Activated CD4-positive, alpha-beta T cell treated with anti-CD3 and anti-CD28 coated beads, Interleukin-2, amount 10 ng/mL, durations not matched to agents 7 days and 5 days (primary cell): ENCODE data around the gene PCNA. TPM values are rescaled to one million over a fixed set of nuclear protein-coding genes. Genes with fewer than 3 reads are reported as not detected.
"Not testable (repeated sequence)": the region's sequence is repeated elsewhere in the genome, so short reads cannot be mapped to it uniquely, and the experiment has no call there.

Experiments
- CTCF ChIA-PET: fragments of 350-600 bp; sonication (Branson Sonifier 250); formaldehyde crosslinking; loops from one replicate; lab custom pipeline; 2021; ENCODE audit warnings: antibody characterized with exemption; lab: Charles Lee
- POLR2A ChIA-PET: fragments of 350-600 bp; sonication (Branson Sonifier 250); formaldehyde crosslinking; loops from one replicate; lab custom pipeline; 2021; ENCODE audit warnings: antibody characterized with exemption; lab: Charles Lee
- DNase-seq: peaks from one replicate; pipeline ENCODE4 v3.0.0-alpha.2; 2020
- H3K27ac Mint-ChIP-seq: one replicate; pipeline ENCODE4 v1.8.0; 2021; ENCODE audit warnings: mild to moderate bottlenecking, moderate library complexity, mixed read lengths
- H3K27me3 Mint-ChIP-seq: one replicate; pipeline ENCODE4 v1.8.0; 2021; ENCODE audit warnings: mixed read lengths
- H3K36me3 Mint-ChIP-seq: one replicate; pipeline ENCODE4 v1.8.0; 2021; ENCODE audit warnings: low read depth, mixed read lengths
- H3K4me1 Mint-ChIP-seq: one replicate; pipeline ENCODE4 v1.8.0; 2021; ENCODE audit warnings: mixed read lengths
- H3K4me3 Mint-ChIP-seq: one replicate; pipeline ENCODE4 v1.8.0; 2021; ENCODE audit warnings: mild to moderate bottlenecking, moderate library complexity, mixed read lengths
- H3K9me3 Mint-ChIP-seq: one replicate; pipeline ENCODE4 v1.8.0; 2021; ENCODE audit warnings: mixed read lengths
- total RNA-seq, 2 experiments: library from RNA; stranded (reverse); gene quantifications; one replicate each; pipeline ENCODE4 v1.2.3, GENCODE V29; 2021

PCNA gene
- total RNA-seq, 2 experiments from 2014 or later: 512 to 559 TPM

DNA sequence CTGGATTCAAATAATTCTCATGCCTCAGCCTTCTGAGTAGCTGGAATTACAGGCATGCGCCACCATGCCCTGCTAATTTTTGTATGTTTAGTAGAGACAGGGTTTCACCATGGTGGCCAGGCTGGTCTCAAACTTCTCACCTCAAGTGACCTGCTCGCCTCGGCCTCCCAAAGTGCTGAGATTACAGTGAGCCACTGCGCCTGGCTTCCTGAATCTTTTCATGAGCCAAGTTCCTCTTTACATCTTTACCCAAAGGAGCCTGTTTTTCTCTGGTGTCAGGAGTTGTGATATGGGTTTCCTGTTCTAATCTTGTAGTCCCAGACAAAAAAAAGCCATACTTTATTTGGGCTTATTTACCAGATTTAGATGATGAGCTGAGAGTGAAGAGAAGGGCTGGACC, 34.4 kb downstream of the PCNA start:
- H3K27ac Mint-ChIP-seq: peak overlapping the region; percentile 50
- no peaks in the 10 kb centered on the region for H3K36me3 Mint-ChIP-seq
- ChIA-PET CTCF (interaction anchor here (0.9 to 2.1 kb wide), 2 partner anchors 16 to 25 kb away, joined by 3 to 5 read pairs; no protein-coding TSS in a partner anchor), POLR2A (no interaction called here)
- no peak overlapping the region for H3K4me3 Mint-ChIP-seq
- no peaks in the 10 kb centered on the region for H3K27me3 Mint-ChIP-seq
- peaks cover 27% of the 10 kb centered on the region for H3K4me1 Mint-ChIP-seq
- no peak for DNase-seq
- no peaks in the 10 kb centered on the region for H3K9me3 Mint-ChIP-seq

DNA sequence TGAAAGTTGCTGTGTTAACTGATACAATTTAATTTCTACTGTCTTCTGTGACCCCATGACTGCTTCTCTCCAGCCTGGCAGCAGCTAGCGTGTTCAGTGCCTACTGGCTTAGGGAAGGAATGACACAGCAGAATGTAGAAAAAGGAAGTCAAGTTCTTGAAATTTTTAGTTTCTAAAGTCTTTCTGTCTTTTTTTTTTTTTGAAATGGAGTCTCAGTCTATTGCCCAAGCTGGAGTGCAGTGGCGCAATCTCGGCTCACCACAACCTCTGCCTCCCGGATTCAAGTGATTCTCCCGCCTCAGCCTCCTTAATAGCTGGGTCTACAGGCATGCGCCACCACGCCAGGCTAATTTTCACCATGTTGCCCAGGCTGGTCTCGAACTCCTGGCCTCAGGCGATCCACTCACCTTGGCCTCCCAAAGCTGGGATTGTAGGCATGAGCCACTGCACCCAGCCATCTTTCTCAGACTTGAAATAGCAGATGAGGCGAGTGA, 39.3 kb downstream of the PCNA start:
- H3K4me1 Mint-ChIP-seq: peaks cover 50% of the 10 kb centered on the region
- no peaks in the 10 kb centered on the region for H3K36me3 Mint-ChIP-seq
- ChIA-PET POLR2A (interaction anchor here (0.6 kb wide), 1 partner anchor 90 kb away, joined by 3 read pairs; no protein-coding TSS in a partner anchor), CTCF (interaction anchor here (0.5 to 2.3 kb wide), 4 partner anchors 12 to 1062 kb away, joined by 3 to 7 read pairs (median 5); partner anchors contain the start of gene PCNA)
- no peaks in the 10 kb centered on the region for H3K9me3 Mint-ChIP-seq
- H3K27me3 Mint-ChIP-seq: no peaks in the 10 kb centered on the region
- H3K4me3 Mint-ChIP-seq: peak overlapping the region; percentile 4
- peak overlapping the region; percentile 97 for H3K27ac Mint-ChIP-seq
- DNase-seq: peak; percentile 31

DNA sequence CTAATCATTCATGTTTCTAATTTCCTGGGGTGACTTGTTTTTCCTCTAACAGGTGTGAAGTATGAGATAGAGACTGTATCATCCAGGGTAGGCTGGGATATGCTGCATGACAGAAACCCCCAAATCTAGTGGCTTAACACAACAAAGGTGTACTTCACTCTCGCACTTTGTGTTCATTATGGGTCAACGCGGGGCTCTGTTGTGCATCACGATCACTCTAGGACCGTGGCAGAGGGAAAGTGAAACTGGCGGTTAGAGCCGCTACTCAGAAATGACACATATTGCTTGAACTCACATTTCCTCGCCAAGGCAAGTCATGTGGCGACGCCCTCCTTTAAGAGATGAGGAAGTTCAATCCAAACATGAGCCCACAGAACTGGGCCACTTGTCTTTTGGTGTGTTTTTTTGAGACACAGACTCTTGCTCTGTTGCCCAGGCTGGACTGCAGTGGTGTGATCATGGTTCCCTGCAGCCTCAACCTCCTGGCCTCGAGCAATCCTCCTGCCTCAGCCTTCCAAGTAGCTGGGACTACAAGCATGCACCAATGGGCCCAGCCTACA, 41.3 kb downstream of the PCNA start:
- DNase-seq: peak; percentile 92
- Mint-ChIP-seq H3K9me3 (no peaks in the 10 kb centered on the region), H3K4me3 (peak overlapping the region; percentile 64), H3K27me3 (no peaks in the 10 kb centered on the region), H3K4me1 (peaks cover 59% of the 10 kb centered on the region), H3K27ac (peak overlapping the region; percentile 97), H3K36me3 (no peaks in the 10 kb centered on the region)
- POLR2A ChIA-PET: no interaction called here
- CTCF ChIA-PET: interaction anchor here (0.6 to 2.3 kb wide), 4 partner anchors 10 to 167 kb away, joined by 4 to 7 read pairs (median 4); no protein-coding TSS in a partner anchor

DNA sequence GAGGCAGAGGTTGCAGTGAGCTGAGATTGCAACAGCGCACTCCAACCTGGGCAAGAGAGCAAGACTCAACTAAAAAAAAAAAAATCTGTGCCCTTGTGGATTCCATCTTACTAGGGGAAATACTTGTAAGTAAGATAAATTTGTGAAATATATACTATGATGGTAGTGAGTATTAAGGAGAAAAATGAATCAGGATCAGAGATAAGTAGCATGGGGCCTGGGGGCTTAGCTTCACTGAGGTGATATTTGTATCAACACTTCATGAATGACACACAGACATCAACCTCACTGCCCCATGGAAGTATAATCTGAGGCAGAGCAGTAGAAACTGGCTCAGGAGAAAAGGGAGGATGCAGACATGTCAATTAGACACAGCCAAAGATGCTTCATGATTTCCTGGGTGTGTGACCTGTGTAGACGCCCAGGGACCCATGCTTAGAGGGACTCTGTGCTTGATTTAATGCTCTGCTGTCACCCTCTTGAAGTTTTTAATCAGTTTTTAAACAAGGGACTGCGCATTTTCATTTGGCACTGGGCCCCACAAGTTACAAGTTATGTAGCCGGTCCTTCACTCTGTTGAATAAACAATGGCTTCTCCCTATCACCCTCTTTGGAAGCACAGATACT, 41.9 kb downstream of the PCNA start:
- Mint-ChIP-seq H3K27ac (peak overlapping the region; percentile 97), H3K9me3 (no peaks in the 10 kb centered on the region), H3K4me1 (peaks cover 62% of the 10 kb centered on the region), H3K4me3 (peak overlapping the region; percentile 64), H3K36me3 (no peaks in the 10 kb centered on the region), H3K27me3 (no peaks in the 10 kb centered on the region)
- CTCF ChIA-PET: interaction anchor here (0.7 to 1.9 kb wide), 3 partner anchors 9 to 167 kb away, joined by 3 to 10 read pairs (median 4); no protein-coding TSS in a partner anchor
- POLR2A ChIA-PET: interaction anchor here (1.2 kb wide), 1 partner anchor 21 kb away, joined by 4 read pairs; no protein-coding TSS in a partner anchor
- peak; percentile 33 for DNase-seq

DNA sequence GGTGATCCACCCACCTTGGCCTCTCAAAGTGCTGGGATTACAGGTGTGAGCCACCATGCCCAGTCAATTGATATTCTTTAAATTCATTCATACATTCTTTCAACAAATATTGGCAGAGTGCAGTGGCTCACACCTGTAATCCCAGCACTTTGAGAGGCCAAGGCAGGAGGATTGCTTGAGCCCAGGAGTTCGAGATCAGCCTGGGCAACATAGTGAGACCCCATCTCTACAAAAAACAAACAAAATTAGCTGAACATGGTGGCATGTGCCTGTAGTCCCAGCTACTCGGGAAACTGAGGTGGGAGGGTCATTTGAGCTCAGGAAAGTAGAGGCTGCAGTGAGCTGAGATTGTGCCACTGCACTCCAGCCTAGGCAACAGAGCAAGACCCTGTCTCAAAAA, 42.8 kb downstream of the PCNA start:
- ChIA-PET CTCF (interaction anchor here (0.6 to 1.9 kb wide), 6 partner anchors 8 to 1201 kb away, joined by 3 to 10 read pairs (median 4); no protein-coding TSS in a partner anchor), POLR2A (interaction anchor here (1.2 kb wide), 1 partner anchor 20 kb away, joined by 4 read pairs; no protein-coding TSS in a partner anchor)
- H3K9me3 Mint-ChIP-seq, H3K4me3 Mint-ChIP-seq, DNase-seq, H3K27me3 Mint-ChIP-seq, H3K36me3 Mint-ChIP-seq: not testable (repeated sequence)
- Mint-ChIP-seq H3K27ac (peak overlapping the region; percentile 97), H3K4me1 (peaks cover 62% of the 10 kb centered on the region)

DNA sequence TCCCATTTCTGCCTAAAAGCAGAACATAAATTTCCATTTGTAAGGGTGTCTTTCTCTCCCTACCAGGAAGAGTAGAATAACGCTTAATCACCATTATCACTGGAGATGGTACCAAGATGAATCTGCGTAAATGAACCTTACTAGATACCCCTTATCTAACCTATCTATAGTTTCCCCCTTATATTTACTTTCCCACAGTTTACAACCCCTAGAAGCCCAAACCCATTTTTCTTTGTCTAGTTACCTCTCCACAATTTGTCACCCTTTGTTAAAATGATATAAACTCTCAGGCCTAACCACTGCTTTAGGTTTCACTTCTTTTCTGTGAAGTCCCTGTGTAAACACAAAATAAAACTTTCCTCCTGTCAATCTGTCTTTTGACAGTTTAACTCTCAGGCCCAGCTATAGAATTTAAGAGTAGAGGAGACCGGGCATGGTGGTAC, 45.5 kb downstream of the PCNA start:
- POLR2A ChIA-PET: no interaction called here
- H3K4me3 Mint-ChIP-seq: no peak overlapping the region

DNA sequence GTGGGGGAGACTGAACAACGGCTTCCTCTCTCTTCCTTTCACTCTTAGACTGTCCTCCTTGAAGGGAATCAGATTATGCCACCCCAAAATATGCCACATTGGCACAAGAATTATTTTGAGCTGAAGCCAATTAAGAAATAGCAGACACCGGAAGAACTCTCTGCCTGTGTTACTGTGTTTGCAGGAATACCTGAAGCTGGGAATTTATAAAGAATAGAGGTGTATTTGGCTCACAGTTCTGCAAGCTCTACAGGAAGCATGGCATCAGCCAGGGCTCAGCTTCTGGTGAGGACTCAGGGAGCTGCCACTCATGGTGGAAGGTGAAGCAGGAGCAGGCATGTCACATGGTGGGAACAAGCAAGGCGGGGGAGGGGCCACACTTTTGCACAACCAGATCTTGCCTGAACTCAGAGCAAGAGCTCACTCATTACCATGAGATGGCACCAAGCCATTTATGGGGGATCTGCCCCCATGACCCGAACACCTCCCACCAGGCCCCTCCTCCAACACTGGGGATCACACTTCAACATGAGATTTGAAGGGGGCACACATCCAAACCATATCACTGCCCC, 46.0 kb downstream of the PCNA start:
- DNase-seq: no peak
- POLR2A ChIA-PET: no interaction called here
- H3K4me1 Mint-ChIP-seq: peaks cover 41% of the 10 kb centered on the region
- H3K27ac Mint-ChIP-seq: no peak overlapping the region
- H3K36me3 Mint-ChIP-seq: no peaks in the 10 kb centered on the region
- H3K4me3 Mint-ChIP-seq: no peak overlapping the region
- CTCF ChIA-PET: interaction anchor here (1.1 to 2.5 kb wide), 2 partner anchors 14 to 17 kb away, joined by 4 to 11 read pairs; no protein-coding TSS in a partner anchor
- H3K27me3 Mint-ChIP-seq: no peaks in the 10 kb centered on the region
- H3K9me3 Mint-ChIP-seq: no peaks in the 10 kb centered on the region

More for the DNA sequence above, 45.5 kb downstream of the PCNA start:
- no peak for DNase-seq
- Mint-ChIP-seq H3K27me3 (no peaks in the 10 kb centered on the region), H3K4me1 (peaks cover 42% of the 10 kb centered on the region), H3K9me3 (no peaks in the 10 kb centered on the region), H3K27ac (no peak overlapping the region), H3K36me3 (no peaks in the 10 kb centered on the region)
- CTCF ChIA-PET: interaction anchor here (2.5 kb wide), 1 partner anchor 17 kb away, joined by 11 read pairs; no protein-coding TSS in a partner anchor

DNA sequence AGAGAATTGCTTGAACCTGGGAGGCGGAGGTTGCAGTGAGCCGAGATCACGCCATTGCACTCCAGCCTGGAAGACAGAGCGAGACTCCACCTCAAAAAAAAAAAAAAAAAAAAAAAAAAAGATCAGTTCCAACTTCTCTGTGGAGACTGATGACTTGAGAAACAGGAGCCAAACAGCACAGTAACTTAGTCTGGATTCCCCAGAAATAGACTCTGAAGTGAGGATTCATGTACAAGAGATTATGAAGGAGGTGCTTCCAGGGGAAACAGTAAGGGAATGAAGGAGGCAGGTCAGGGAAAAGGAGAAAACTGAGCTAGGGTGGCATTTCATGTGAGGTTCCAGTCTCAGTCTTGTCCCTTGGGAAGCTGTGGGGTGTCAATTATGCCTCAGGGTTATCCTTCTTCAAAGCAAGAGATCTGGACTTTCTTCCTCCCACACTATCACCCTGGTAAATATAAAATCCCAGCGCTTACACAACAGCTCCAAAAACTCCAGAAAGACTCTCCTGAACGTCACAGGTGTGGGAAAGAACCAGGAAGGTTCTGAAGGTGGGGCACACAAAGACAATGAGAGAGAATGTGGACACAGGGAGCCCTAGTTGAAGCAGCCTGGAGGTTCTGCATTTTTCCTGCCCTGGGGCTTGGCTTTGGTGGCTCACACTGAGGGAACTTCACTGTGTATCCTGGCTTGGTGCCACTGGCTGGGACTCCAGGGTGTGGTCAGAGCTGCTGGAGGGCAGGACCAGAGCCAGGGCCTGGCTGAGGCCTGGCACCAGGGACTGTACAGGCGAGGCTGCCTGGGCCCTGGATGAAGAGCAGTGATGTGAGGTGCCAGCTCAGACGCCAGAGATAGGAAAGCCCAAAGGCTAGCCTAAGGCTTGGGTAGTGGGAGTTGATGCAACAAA, 46.8 kb downstream of the PCNA start:
- no peaks in the 10 kb centered on the region for H3K27me3 Mint-ChIP-seq
- H3K36me3 Mint-ChIP-seq: no peaks in the 10 kb centered on the region
- H3K4me1 Mint-ChIP-seq: peaks cover 38% of the 10 kb centered on the region
- H3K9me3 Mint-ChIP-seq: no peaks in the 10 kb centered on the region
- ChIA-PET POLR2A (no interaction called here), CTCF (interaction anchor here (1.1 to 2.5 kb wide), 2 partner anchors 13 to 16 kb away, joined by 4 to 11 read pairs; no protein-coding TSS in a partner anchor)
- peak overlapping the region; percentile 52 for H3K27ac Mint-ChIP-seq
- no peak for DNase-seq
- no peak overlapping the region for H3K4me3 Mint-ChIP-seq

DNA sequence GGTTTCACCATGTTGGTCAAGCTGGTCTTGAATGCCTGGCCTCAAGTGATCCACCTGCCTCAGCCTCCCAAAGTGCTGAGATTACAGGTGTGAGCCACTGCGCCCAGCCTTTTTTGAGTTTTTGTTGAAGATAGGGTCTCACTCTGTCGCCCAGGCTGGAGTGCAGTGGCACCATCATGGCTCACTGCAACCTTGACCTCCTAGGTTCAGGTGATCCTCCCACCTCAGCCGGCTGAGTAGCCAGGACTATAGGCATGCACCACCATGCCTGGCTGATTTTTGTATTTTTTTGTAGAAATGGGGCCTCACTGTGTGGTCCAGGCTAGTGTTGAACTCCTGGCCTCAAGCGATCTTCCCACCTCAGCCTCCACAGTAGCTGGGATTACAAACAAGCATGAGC, 47.8 kb downstream of the PCNA start:
- peaks cover 28% of the 10 kb centered on the region for H3K4me1 Mint-ChIP-seq
- H3K4me3 Mint-ChIP-seq, POLR2A ChIA-PET: not testable (repeated sequence)

DNA sequence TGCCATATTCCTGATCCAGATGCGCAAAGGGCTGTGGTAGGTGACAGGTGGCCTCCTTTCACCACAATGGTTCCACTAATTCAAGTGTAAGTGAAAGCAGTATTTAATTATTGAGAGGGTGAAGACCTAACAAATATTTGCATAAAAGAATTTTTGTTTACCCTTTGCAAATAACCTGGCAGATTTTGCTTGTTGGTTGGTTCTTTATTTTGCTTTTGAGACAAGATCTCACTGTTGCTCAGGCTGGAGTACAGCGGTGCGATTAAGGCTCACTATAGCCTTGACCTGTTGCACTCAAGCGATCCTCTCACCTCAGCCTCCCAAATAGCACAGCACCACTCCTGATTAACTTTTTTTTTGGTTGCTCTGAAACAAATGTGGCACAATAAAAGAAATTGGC, 49.2 kb downstream of the PCNA start:
- Mint-ChIP-seq H3K9me3 (no peaks in the 10 kb centered on the region), H3K36me3 (peaks cover 2% of the 10 kb centered on the region), H3K27ac (no peak overlapping the region), H3K27me3 (no peaks in the 10 kb centered on the region), H3K4me3 (no peak overlapping the region), H3K4me1 (peaks cover 25% of the 10 kb centered on the region)
- no peak for DNase-seq
- ChIA-PET POLR2A (no interaction called here), CTCF (interaction anchor here (0.5 to 1.5 kb wide), 4 partner anchors 14 to 848 kb away, joined by 3 to 5 read pairs (median 4); no protein-coding TSS in a partner anchor)

More for the DNA sequence above, 47.8 kb downstream of the PCNA start:
- not testable (repeated sequence) for H3K9me3 Mint-ChIP-seq, H3K27ac Mint-ChIP-seq, H3K36me3 Mint-ChIP-seq, H3K27me3 Mint-ChIP-seq, DNase-seq
- CTCF ChIA-PET: interaction anchor here (1.5 kb wide), 1 partner anchor 15 kb away, joined by 5 read pairs; no protein-coding TSS in a partner anchor

DNA sequence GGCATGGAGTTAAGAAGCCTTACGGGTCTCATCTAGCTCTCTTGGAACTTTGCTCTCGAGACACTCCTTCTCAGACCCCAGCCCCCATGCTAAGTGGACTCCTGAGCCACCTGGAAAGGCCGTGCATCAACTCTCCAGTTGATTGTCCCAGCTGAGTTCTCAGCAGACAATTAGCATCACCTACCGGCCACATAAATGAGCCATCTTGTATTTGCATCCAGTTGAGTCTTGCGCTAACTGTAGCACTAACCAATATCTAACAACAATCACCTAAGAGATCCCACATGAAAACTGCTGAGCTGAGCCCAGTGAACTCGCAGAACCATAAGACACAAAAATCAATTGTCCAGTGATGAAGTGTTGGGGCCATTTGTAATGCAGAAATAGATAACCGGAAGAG, 49.7 kb downstream of the PCNA start:
- CTCF ChIA-PET: interaction anchor here (0.5 kb wide), 1 partner anchor 849 kb away, joined by 4 read pairs; no protein-coding TSS in a partner anchor
- H3K36me3 Mint-ChIP-seq: peaks cover 2% of the 10 kb centered on the region
- H3K27me3 Mint-ChIP-seq: no peaks in the 10 kb centered on the region
- H3K27ac Mint-ChIP-seq: peak overlapping the region; percentile 26
- DNase-seq: no peak
- POLR2A ChIA-PET: interaction anchor here (0.6 to 0.8 kb wide), 2 partner anchors 9 to 285 kb away, joined by 3 read pairs; no protein-coding TSS in a partner anchor
- H3K4me3 Mint-ChIP-seq: no peak overlapping the region
- peaks cover 25% of the 10 kb centered on the region for H3K4me1 Mint-ChIP-seq
- H3K9me3 Mint-ChIP-seq: no peaks in the 10 kb centered on the region
